MCF 10A (cell line): Measurements from ENCODE around the gene TMEM214. TPM values are rescaled to one million over a fixed set of nuclear protein-coding genes. Genes with fewer than 3 reads are reported as not detected.

Experiments
- BruUV-seq: library from RNA; stranded (reverse); fragments of 400-500 nt; replicated peaks from 2 replicates; lab custom pipeline; 2021; lab: Mats Ljungman, UMichigan
- CTCF ChIA-PET: fragments of 300-600 bp; sonication (Branson Sonifier 250); formaldehyde crosslinking; extraction: SDS; loops from one replicate; lab custom pipeline; 2021; ENCODE audit warnings: antibody characterized with exemption, inconsistent platforms; lab: Yijun Ruan, JAX
- POLR2A ChIA-PET: fragments of 300-600, 350-650 bp; sonication (Branson Sonifier 250); formaldehyde crosslinking; extraction: SDS; loops from one replicate; lab custom pipeline; 2020; ENCODE audit warnings: antibody characterized with exemption, inconsistent platforms; lab: Yijun Ruan, JAX
- DNase-seq: peaks from one replicate; pipeline ENCODE4 v3.0.0-alpha.2; 2018; ENCODE audit not compliant: unreplicated experiment
- H3K27ac Mint-ChIP-seq: one replicate; pipeline ENCODE4 v1.8.0; 2022; ENCODE audit warnings: mild to moderate bottlenecking, low read depth, mixed read lengths; ENCODE audit not compliant: unreplicated experiment
- H3K27me3 Mint-ChIP-seq: one replicate; pipeline ENCODE4 v1.8.0; 2022; ENCODE audit warnings: mixed read lengths; ENCODE audit not compliant: insufficient read depth, unreplicated experiment
- H3K36me3 Mint-ChIP-seq: one replicate; pipeline ENCODE4 v1.8.0; 2022; ENCODE audit warnings: mild to moderate bottlenecking, moderate library complexity, mixed read lengths; ENCODE audit not compliant: insufficient read depth, unreplicated experiment
- H3K4me1 Mint-ChIP-seq: one replicate; pipeline ENCODE4 v1.8.0; 2022; ENCODE audit warnings: mixed read lengths; ENCODE audit not compliant: insufficient read depth, unreplicated experiment
- H3K4me3 Mint-ChIP-seq: one replicate; pipeline ENCODE4 v1.8.0; 2022; ENCODE audit warnings: mild to moderate bottlenecking, moderate library complexity, mixed read lengths; ENCODE audit not compliant: unreplicated experiment
- H3K9me3 Mint-ChIP-seq: one replicate; pipeline ENCODE4 v1.8.0; 2022; ENCODE audit warnings: mixed read lengths; ENCODE audit not compliant: unreplicated experiment
- intact Hi-C: fragments of 100-400 bp; cut with micrococcal nuclease; formaldehyde crosslinking; loops from 2 replicates; pipeline ENCODE4 v1.14.1; 2022
- total RNA-seq: library from RNA; stranded (reverse); gene quantifications from 2 replicates; pipeline ENCODE4 v1.2.3, GENCODE V29; 2022
- TF ChIP-seq, protein P1 (sequence below): fragments of 200-600 bp; IDR thresholded peaks from one replicate; pipeline ENCODE4 v1.8.0; 2022; ENCODE audit warnings: antibody characterized with exemption, mild to moderate bottlenecking; ENCODE audit not compliant: unreplicated experiment

The TMEM214 gene
- total RNA-seq, 1 experiment from 2014 or later, result 118 TPM

DNA sequence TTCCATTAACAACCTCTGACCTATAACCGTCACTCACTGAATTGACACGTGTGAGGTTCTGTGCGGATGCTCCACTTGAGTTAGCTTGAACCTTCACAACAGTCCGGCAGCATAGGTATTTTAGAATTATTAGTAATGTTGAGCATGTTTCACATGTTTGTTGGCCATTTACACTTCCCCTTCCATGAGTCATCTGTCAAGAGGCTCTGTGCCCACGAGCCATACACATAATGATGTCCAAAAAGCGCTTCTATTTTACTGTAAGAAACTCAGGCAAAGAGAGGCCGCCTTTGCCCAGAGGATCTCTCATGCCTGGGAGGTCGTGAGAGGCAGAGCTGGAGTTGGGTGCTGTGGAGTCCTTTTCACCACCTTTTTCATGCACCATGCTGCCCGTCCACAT, 28.9 kb upstream of the TMEM214 start:
- ChIA-PET CTCF (interaction anchor here (0.7 to 2.5 kb wide), 4 partner anchors 12 to 61 kb away, joined by 3 to 8 read pairs (median 5); no protein-coding TSS in a partner anchor), POLR2A (interaction anchor here (0.9 kb wide), 1 partner anchor 13 kb away, joined by 3 read pairs; no protein-coding TSS in a partner anchor)
- Mint-ChIP-seq H3K27ac (no peak overlapping the region), H3K9me3 (no peaks in the 10 kb centered on the region), H3K36me3 (no peaks in the 10 kb centered on the region), H3K27me3 (no peaks in the 10 kb centered on the region), H3K4me1 (peaks cover 11% of the 10 kb centered on the region), H3K4me3 (no peak overlapping the region)
- DNase-seq, result peak; percentile 51
- intact Hi-C loops, result no loop called here
- TF ChIP-seq, protein P1, sequence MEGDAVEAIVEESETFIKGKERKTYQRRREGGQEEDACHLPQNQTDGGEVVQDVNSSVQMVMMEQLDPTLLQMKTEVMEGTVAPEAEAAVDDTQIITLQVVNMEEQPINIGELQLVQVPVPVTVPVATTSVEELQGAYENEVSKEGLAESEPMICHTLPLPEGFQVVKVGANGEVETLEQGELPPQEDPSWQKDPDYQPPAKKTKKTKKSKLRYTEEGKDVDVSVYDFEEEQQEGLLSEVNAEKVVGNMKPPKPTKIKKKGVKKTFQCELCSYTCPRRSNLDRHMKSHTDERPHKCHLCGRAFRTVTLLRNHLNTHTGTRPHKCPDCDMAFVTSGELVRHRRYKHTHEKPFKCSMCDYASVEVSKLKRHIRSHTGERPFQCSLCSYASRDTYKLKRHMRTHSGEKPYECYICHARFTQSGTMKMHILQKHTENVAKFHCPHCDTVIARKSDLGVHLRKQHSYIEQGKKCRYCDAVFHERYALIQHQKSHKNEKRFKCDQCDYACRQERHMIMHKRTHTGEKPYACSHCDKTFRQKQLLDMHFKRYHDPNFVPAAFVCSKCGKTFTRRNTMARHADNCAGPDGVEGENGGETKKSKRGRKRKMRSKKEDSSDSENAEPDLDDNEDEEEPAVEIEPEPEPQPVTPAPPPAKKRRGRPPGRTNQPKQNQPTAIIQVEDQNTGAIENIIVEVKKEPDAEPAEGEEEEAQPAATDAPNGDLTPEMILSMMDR, result no peak
- no TSS peak for BruUV-seq

DNA sequence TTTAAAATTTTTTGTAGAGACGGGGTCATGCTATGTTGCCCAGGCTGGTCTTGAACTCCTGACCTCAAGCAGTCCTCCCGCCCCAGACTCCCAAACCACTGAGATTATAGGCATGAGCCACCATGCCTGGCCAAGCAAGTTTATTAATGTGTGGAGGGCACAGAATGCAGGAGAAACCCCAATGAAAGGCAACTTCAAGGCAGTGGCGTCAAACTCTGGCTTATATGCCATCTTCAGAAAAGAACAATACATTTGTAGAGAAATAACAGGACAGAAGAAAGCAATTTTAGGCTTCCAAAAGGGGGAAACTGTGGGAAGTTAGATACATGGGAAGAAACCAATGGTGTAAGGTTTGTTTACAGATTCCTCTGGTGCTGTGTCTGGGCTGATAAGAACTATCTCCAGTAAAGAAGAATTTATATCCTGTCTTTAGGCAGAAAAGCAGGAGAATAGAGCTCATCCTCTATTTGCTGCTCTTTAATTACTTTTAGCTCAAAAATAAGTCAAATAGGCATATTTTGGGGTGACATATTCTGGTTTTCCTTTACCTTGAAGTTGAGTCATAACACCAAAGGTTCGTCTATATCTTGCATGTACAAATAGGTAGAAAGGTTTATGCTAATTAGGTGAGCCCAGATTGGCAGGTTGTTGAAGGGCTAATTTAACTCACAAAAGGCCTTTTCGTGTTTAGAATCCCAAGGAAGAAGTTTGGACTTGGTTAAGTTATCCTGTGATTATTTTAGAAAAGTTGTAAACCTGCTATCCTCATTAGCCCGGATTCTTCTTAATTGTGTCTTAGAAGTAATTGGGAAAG, 26.0 kb upstream of the TMEM214 start:
- no peak overlapping the region for H3K27ac Mint-ChIP-seq
- H3K9me3 Mint-ChIP-seq, result no peaks in the 10 kb centered on the region
- DNase-seq, result no peak
- intact Hi-C loops, result no loop called here
- no peaks in the 10 kb centered on the region for H3K36me3 Mint-ChIP-seq
- no peaks in the 10 kb centered on the region for H3K27me3 Mint-ChIP-seq
- TF ChIP-seq, protein P1, result no peak
- no TSS peak for BruUV-seq
- POLR2A ChIA-PET, result interaction anchor here (0.7 kb wide), 1 partner anchor 37 kb away, joined by 3 read pairs; no protein-coding TSS in a partner anchor
- CTCF ChIA-PET, result interaction anchor here (0.6 to 2.1 kb wide), 6 partner anchors 9 to 243 kb away, joined by 3 to 8 read pairs (median 4); no protein-coding TSS in a partner anchor
- H3K4me1 Mint-ChIP-seq, result peaks cover 18% of the 10 kb centered on the region
- H3K4me3 Mint-ChIP-seq, result no peak overlapping the region

DNA sequence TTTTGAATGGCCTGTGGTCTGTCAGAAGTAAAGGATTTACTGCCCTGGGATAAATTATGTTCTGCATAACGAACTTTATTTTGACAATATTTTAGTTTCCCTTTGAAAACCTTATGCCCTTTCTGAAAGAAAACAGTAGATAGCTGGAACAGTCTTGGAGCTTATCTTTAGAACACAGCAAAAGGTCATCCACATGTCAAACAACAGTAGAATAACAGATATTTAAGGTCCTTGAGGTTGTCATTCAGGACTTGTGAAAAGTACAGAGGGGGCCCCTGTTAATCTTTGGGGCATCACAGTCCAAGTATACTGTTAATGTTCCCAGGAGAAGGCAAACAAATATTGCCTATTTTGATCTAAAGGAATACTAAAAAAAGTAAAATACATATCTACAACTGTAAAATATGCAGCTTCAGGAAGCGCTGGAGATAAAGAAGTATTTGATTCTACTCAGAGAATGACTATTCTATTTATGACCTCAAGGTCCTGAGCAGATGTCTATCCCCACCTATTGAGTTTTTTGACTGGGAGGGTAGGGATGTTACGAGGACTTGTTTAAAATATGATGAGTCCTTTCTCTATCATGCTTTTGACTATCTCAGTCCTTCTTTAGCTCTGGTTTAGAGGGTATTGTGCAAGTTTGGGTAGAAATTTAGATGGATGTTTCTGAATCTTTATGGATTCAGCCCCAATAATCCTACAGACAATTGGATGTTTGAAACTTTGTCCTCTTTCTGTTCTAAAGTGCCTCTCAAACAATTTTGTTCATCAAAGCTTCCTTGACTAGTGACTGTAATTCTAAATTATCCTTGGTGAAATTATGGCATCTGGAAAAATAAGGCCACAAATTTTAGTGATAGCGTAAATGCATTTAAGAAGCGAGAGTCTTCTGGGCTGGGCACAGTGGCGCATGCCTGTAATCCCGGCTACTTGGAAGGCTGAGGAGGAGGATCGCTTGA, 25.1 kb upstream of the TMEM214 start:
- Mint-ChIP-seq H3K4me1 (peaks cover 15% of the 10 kb centered on the region), H3K36me3 (no peaks in the 10 kb centered on the region), H3K27ac (no peak overlapping the region), H3K9me3 (no peaks in the 10 kb centered on the region), H3K27me3 (no peaks in the 10 kb centered on the region), H3K4me3 (no peak overlapping the region)
- no peak for DNase-seq
- POLR2A ChIA-PET, result interaction anchor here (0.7 kb wide), 1 partner anchor 38 kb away, joined by 3 read pairs; no protein-coding TSS in a partner anchor
- CTCF ChIA-PET, result interaction anchor here (0.6 to 2.1 kb wide), 6 partner anchors 9 to 48 kb away, joined by 3 to 8 read pairs (median 5); partner anchors contain the start of gene TMEM214
- TF ChIP-seq, protein P1, result no peak
- no TSS peak for BruUV-seq
- intact Hi-C loops, result no loop called here
